HG03460 (cell line): ENCODE results near the gene KHDC1L.
A peak's percentile ranks its signal among the peaks of the same experiment; 100 is the strongest.
"Not testable (repeated sequence)": the region's sequence is repeated elsewhere in the genome, so short reads cannot be mapped to it uniquely, and the experiment has no call there.

Source experiments
- ATAC-seq: cut with Tn5 transposase; IDR thresholded peaks from one replicate; pipeline ENCODE4 v1.9.1; 2021; ENCODE audit not compliant: unreplicated experiment

The KHDC1L gene

DNA sequence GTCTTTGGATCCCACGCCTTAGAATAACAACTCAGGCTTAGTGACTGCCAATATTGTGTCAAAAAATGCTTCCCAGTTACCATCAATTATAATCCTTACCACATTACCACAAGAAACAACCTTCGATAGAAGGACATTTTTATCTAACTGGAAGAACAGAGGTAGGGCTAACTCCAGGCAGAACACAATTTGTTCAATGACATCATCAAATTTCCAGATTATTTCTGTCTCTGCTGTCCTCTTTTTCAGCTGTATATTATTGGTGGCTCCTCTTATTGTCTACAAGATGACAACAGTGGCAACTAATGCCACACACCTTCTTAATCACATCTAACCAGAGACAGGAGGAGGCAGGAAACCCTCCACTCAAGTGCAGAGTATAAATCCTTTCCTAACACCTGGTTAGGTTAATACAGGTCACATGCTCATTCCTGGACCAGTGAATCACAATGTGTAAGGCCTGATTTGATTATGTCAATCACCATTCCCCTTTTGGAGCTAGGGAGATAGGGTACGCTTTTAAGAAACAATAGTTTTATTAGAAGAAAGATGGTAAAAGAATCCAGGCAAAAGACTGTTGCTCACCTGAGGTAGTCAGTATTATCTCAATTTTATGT lies 18.0 kb downstream of the KHDC1L start:
- ATAC-seq: no peak

DNA sequence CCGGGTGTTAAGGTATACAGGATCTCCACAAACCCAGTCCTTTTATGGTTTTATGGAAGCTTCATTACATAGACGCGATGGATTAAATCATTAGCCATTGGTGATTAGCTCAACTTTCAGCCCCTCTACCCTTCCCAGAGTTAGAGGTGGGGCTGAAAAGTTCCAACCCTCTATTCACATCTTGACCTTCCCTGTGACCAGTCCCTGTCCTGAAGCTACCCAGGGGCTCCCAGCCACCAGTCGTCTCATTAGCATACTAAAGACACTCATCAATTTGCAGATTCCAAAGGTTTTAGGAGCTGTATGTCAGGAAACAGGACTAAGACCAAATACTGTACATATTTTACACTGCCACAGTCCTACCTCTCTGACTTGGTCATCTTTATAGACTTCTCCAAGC lies 21.0 kb downstream of the KHDC1L start:
- no peak for ATAC-seq

DNA sequence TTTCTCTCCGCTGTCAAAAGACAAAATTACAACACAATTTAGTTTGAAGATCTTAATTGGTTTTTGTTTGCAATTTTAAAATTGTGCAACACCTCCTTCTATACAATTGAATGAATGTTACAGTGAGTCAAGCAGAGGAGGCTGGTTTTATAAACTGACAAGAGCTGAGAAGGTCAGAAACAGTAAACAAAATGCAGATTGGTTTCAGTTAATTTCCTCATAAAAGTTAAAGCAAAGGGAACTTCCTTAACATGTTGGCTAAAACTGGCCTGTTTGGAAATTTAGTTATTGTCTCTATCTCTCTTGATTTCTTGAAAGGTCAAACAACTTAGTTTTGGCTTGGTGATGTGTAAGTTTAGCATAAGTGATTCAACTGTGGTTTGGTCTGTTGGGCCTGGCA lies 22.2 kb downstream of the KHDC1L start:
- no peak for ATAC-seq

DNA sequence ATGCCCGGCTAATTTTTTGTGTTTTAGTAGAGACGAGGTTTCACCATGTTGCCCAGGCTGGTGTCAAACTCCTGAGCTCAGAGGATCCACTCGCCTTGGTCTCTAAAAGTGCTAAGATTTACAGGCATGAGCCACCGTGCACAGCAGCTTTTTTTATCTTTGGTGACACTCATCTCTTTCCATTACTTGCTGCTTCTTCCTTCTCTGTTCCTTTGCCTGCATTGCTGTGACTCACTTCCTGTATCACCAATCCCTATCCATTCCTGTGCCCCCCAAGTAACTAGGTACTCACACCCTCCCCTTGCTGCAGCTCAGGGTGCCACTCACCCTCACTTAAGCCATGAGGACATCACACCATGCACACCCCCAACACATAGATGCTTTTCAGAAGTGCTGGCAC lies 24.6 kb downstream of the KHDC1L start:
- ATAC-seq: no peak

DNA sequence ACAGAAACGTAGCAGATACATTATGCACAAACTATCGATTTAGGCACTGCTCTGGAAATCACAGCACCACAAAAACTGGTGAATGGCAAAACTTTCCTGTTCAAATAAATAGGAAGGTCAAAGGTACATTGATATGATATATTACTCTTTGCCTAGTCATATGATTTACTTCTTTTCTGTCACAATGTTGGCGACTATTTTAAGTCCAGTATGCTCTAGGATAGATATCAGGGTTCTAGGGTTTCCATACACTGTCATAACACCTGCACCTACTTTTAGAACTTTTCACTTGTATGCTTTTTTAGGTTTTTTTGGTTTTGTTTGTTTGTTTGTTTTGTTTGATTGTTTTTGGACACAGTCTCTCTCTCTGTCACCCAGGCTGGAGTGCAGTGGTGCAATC lies 25.0 kb downstream of the KHDC1L start:
- ATAC-seq: no peak

DNA sequence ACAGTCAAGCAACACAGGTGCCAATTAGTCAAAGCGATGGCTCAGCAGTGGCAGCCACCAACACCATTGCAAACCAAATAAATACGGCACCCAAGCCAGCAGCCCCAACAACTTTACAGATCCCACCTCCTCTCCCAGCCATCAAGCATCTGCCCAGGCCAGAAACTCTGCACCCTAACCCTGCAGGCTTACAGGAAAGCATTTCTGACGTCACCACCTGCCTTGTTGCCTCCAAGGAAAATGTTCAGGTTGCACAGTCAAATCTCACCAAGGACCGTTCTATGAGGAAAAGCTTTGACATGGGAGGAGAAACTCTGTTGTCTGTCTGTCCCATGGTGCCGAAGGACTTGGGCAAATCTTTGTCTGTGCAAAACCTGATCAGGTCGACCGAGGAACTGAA lies 30.6 kb downstream of the KHDC1L start:
- ATAC-seq: no peak

DNA sequence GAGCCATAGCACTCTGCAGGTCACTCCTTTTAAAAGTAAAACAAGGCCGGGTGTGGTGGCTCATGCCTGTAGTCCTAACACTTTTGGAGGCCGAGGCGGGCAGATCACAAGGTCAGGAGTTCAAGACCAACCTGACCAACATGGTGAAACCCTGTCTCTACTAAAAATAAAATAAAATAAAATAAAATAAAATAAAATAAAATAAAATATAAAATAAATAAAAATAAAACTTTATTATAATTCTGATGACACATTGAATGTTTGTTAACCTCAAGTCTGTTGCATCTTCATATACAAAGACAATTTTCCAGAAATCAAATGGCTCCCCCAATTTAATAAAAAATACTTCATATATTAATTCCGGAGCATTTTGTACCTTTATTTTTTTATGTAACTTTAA lies 32.0 kb downstream of the KHDC1L start:
- not testable (repeated sequence) for ATAC-seq

DNA sequence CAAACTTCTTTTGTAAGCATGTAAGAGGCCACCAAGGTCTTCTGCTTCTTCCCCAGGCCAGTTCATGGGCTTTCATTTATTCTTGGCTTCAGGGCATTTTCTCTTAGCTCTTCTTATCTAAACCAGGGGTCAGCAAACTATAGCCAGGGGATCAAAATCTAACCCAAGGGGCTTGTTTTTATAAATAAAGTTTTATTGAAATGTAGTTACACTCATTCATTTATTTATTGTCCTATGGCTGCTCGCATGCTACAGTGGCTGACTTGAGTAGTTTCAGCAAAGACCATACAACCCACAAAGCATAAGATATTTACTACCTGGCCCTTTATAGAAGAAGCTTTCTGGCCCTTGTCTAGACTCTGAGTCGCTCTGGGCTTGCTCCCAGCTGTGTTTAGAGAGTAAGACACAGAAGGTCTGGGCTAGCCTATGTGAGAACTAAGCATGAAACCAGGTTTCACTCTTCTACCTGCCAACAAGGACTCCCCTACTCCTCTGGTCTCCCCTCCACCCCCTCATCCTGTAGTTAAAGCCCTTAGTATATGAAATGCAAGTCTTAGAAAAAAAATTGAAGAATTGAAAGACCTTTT lies 43.2 kb downstream of the KHDC1L start:
- ATAC-seq: peak; percentile 37

DNA sequence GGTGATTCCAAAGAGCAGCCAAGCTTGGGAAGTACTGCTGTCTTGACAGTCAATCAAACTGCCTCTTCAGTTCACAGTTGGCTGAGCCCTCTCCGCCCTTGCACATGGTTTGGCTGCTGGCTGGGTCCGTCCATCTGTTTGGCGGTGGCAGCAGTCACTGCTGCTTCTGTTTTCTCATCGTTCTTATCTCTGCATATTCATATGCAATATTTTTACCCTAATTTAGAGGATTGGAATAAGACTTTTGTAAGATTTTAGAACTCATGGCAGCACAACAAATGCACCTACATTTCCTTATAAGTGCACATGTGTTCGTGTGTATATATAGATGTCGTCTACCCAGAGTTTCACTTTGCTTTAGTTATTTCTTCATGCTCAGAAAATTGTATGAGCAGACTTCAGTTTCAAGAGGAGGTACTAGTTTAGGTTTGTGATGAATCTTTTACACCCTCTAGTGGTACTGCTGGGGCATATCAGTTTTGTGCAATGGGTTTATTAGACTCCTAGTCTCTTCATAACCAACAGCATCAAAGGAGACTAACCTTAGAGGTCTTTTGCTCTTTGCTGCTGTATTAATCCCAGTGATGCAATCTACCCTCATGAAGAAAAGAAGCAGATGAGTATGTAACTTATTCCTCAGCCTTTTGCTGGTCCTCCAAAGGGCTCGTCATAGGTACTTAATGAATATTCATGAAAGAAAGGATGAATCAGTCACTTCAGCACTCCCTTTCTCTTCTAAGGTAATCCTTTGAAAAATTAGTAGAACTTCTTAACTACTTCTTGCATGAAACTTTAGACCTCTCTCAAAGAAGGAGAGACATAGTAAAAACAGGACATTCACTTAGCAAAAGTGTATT lies 44.3 kb downstream of the KHDC1L start:
- peak; percentile 82 for ATAC-seq

DNA sequence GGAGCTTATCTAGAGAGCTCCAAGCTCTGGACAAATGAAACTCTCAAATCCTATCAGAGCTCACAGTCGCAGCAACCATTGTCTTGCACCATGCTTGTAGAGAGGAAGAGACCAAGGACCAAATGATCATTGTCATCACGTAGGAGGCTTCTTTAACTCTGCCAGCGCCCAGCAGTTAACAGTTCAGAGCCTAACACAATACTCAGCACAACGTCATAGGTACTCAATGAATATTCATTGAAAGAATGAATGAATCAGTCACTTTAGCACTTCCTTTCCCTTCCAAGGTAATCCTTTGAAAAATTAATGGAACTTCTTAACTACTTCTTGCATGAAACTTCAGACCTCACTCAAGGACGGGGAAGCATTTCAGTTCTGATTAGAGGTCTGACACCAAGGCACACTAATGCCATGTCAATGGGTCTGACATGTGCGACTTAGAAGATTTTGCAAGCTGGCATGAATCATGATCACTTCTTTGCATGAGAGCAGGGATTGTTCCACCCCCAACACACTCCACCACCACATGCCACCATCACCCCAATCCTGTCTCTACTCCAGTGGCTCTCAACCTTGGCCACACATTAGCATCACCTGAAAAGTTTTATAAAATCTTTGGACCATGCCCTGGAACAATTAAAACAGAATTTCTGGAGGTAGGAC lies 45.1 kb downstream of the KHDC1L start:
- no peak for ATAC-seq

DNA sequence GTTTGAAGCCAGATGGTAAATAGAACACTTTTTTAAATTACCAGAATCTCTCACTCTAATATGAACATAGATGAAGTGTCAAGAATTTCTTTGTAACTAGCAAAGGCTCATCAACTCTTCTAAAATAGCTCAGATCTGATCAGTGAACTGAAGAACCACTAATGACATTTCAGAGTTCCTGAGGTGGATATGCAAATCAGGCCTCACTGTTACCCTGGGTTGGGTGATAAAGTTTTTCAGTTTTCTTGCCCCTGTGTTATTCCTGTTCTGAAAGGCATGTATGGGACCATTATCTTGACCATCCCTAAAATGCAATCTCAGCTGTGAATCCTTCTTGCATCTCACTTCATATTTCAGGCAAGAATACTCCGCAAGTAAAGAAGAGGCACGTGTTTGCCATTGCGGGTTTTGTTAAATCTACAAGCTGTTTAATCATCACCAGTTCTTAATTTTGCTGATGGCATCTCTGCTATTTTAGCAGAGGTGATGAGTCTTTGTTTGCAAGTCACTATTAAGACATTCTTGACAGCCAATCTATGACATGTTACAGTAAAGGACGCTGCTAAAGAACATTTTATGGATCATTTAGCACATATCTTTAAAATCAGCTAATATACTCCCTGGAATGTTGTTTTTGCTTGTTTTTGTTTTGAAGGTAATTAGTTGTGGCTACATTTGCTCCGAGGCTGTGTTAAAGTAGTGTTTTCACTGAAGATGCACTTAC lies 47.9 kb downstream of the KHDC1L start:
- ATAC-seq: peak; percentile 57

DNA sequence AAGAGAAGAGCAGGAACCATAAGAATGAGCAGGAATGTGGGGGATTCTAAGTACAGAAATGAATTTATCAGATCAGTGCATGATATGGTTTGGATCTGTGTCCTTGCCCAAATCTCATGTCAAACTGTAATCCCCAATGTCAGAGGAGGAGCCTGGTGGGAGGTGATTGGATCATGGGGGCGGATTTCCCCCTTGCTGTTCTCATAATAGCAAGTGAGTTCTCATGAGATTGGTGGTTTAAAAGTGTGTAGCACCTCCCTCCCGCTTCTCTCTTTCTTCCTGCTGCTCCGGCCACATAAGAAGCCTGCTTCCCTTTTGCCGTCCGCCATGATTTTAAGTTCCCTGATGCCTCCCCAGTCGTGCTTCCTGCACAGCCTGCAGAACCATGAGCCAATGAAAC lies 49.2 kb downstream of the KHDC1L start:
- ATAC-seq: no peak

DNA sequence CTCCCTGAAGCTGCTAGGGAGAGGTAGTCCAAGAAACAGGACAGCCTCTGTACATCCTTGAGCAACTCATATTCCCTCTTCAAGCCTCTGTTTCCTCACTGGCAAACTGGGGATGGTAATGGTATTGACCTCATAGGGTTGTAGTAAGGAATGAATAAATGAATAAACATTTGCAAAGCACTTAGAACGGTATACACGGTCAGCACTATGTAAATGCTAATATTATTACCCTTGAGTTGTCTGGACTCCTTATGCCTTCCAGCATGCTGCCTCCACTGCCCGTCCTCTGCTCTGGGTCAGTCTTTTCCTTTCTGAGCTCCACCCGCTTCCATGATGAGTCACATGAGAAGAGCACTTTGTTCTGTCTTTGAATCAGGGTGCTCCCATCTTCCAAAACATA lies 50.6 kb downstream of the KHDC1L start:
- ATAC-seq: no peak
